GM06990 (cell line): ENCODE measurements around the gene RASA2.

ENCODE experiments used
- DNase-seq: peaks from one replicate; pipeline ENCODE4 v3.0.0-alpha.2; 2011; ENCODE audit not compliant: insufficient read length; ENCODE audit errors: extremely low read depth
- H3K27me3 ChIP-seq: replicated peaks from 2 replicates; pipeline ENCODE4 v1.6.0; 2011; ENCODE audit warnings: low read length; ENCODE audit not compliant: control insufficient read depth, insufficient read depth
- H3K36me3 ChIP-seq: 2 replicates; pipeline ENCODE4 v1.5.1; 2011; ENCODE audit warnings: low read length; ENCODE audit not compliant: control insufficient read depth, insufficient read depth
- H3K4me3 ChIP-seq: replicated peaks from 2 replicates; pipeline ENCODE4 v1.5.1; 2011; ENCODE audit warnings: low read depth, mild to moderate bottlenecking, control low read depth, low read length
- TF ChIP-seq, protein P1 (sequence below): IDR thresholded peaks from 2 replicates; pipeline ENCODE4 v1.5.1; 2011; ENCODE audit warnings: low read length, control low read depth, mild to moderate bottlenecking, inconsistent platforms; ENCODE audit not compliant: insufficient read depth, poor library complexity, severe bottlenecking

RASA2 gene

GRCh38 chr3:141553055-141553454, 66.2 kb downstream of the RASA2 start:
- DNase-seq: no peak
- TF ChIP-seq, protein P1, sequence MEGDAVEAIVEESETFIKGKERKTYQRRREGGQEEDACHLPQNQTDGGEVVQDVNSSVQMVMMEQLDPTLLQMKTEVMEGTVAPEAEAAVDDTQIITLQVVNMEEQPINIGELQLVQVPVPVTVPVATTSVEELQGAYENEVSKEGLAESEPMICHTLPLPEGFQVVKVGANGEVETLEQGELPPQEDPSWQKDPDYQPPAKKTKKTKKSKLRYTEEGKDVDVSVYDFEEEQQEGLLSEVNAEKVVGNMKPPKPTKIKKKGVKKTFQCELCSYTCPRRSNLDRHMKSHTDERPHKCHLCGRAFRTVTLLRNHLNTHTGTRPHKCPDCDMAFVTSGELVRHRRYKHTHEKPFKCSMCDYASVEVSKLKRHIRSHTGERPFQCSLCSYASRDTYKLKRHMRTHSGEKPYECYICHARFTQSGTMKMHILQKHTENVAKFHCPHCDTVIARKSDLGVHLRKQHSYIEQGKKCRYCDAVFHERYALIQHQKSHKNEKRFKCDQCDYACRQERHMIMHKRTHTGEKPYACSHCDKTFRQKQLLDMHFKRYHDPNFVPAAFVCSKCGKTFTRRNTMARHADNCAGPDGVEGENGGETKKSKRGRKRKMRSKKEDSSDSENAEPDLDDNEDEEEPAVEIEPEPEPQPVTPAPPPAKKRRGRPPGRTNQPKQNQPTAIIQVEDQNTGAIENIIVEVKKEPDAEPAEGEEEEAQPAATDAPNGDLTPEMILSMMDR: no peak
- Histone ChIP-seq H3K27me3 (no peaks in the 10 kb centered on the region), H3K4me3 (no peak overlapping the region), H3K36me3 (no peaks in the 10 kb centered on the region)

GRCh38 chr3:141556034-141556433, 69.2 kb downstream of the RASA2 start:
- Histone ChIP-seq H3K36me3 (no peaks in the 10 kb centered on the region), H3K27me3 (no peaks in the 10 kb centered on the region), H3K4me3 (no peak overlapping the region)
- TF ChIP-seq, protein P1: no peak
- DNase-seq: no peak

- DNase-seq: no peak
- no peaks in the 10 kb centered on the region for H3K27me3 ChIP-seq
- H3K36me3 ChIP-seq: no peaks in the 10 kb centered on the region
- no peak overlapping the region for H3K4me3 ChIP-seq
- TF ChIP-seq, protein P1: no peak
Observed at GRCh38 chr3:141557961-141558706, 71.3 kb downstream of the RASA2 start.

DNA sequence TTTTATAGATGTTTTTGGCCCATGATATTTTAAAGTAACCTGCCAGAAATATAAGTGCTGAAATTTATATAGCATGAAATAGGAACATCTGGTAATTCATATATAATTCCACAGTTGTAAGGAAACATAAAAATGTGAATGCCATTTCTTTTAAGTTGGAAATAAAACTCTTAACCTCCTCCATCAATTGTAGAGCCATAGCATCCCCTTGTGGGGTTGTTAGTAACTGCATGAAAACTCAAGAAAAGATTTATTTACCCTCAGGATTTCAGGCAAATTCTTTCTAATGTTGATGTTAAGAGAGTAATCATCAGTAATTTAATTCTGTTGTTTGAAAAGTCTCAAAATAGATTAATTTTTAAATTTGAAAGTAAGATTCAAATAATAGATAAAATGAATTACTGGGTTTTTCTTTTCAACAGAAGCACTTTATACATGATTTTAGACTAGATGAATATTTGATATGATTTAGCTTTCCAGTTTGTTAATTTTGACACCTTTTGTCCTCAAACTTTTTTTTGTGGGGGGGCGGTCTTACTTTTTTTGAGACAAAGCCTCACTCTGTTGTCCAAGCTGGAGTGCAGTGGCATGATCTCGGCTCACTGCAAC, 74.7 kb downstream of the RASA2 start:
- Histone ChIP-seq H3K36me3 (no peaks in the 10 kb centered on the region), H3K4me3 (no peak overlapping the region), H3K27me3 (no peaks in the 10 kb centered on the region)
- peak; percentile 9 for DNase-seq
- TF ChIP-seq, protein P1: peak; percentile 95

GRCh38 chr3:141564241-141564640, 77.4 kb downstream of the RASA2 start:
- TF ChIP-seq, protein P1: no peak
- no peaks in the 10 kb centered on the region for H3K36me3 ChIP-seq
- no peak overlapping the region for H3K4me3 ChIP-seq
- DNase-seq: no peak
- H3K27me3 ChIP-seq: no peaks in the 10 kb centered on the region
